HepG2 (cell line): ENCODE results near the gene GRK6. TPM values are rescaled to one million over a fixed set of nuclear protein-coding genes. Genes with fewer than 3 reads are reported as not detected.

ENCODE experiments used
- ATAC-seq: fragments of 200-7000 bp; cut with Tn5 transposase; 3 replicates; pipeline ENCODE4 v1.9.1; 2020; ENCODE audit warnings: mild to moderate bottlenecking, moderate library complexity
- BruUV-seq: library from RNA; stranded (reverse); fragments of 400-500 nt; replicated peaks from 2 replicates; lab custom pipeline; 2021; lab: Mats Ljungman, UMichigan
- CTCF ChIA-PET: fragments of 300-600 bp; formaldehyde crosslinking; extraction: SDS; loops from one replicate; lab custom pipeline; 2021; ENCODE audit warnings: low total read pairs, inconsistent platforms, low intra/inter-chr PET ratio; lab: Yijun Ruan, JAX
- POLR2A ChIA-PET: fragments of 350-600 bp; sonication (Branson Sonifier 250); formaldehyde crosslinking; loops from one replicate; lab custom pipeline; 2020; ENCODE audit warnings: antibody characterized with exemption, inconsistent platforms; lab: Yijun Ruan, JAX
- DNase-seq: peaks from one replicate; pipeline ENCODE4 v3.0.0-alpha.2; 2015; ENCODE audit warnings: low spot score
- FAIRE-seq: peaks from 3 replicates; lab custom pipeline; 2011; peaks lifted over from hg19 to GRCh38; lab: Jason Lieb, UNC
- H2AFZ ChIP-seq: one replicate; pipeline ENCODE4 v1.6.1; 2011; ENCODE audit warnings: low read length, inconsistent platforms
- H3K27ac ChIP-seq: fragments of 300-600 bp; 3 replicates; pipeline ENCODE4 v1.8.0; 2011; ENCODE audit warnings: mixed run types, mild to moderate bottlenecking, mixed read lengths, low read length, inconsistent platforms; ENCODE audit not compliant: insufficient read depth; ENCODE audit errors: extremely low read length
- H3K27me3 ChIP-seq, 2 experiments: fragments of 200-600 bp in 1 of 2; 2 replicates in 1 of 2; 3 replicates in 1 of 2; pipeline versions ENCODE4 v1.6.0 to v1.8.0; 2011; ENCODE audit warnings: low read length in 2 of 2, mild to moderate bottlenecking in 2 of 2, moderate library complexity in 2 of 2, inconsistent platforms in 1 of 2; ENCODE audit not compliant: insufficient read depth in 2 of 2, control insufficient read depth in 1 of 2
- H3K36me3 ChIP-seq, 2 experiments: fragments of 200-600 bp in 1 of 2; replicated peaks in 1 of 2; 2 replicates in 1 of 2; 3 replicates in 1 of 2; pipeline versions ENCODE4 v1.5.1 to v1.8.0; 2011; ENCODE audit warnings: low read length in 2 of 2, inconsistent platforms in 1 of 2; ENCODE audit not compliant: insufficient read depth in 2 of 2, control insufficient read depth in 1 of 2
- H3K4me1 ChIP-seq: 2 replicates; pipeline ENCODE4 v1.5.1; 2012; ENCODE audit warnings: low read length, inconsistent platforms; ENCODE audit not compliant: insufficient read depth
- H3K4me2 ChIP-seq: 2 replicates; pipeline ENCODE4 v1.6.0; 2011; ENCODE audit warnings: low read depth, low read length, inconsistent platforms
- H3K4me3 ChIP-seq, 3 experiments: fragments of 200-600 bp in 1 of 3; sonication (generic), shearing (Covaris generic) in 1 of 3; replicated peaks in 1 of 3; 2 replicates each; pipeline ENCODE4 v1.5.1; 2011 to 2016; ENCODE audit warnings: low read length in 3 of 3, inconsistent platforms in 2 of 3, low read depth in 2 of 3, mild to moderate bottlenecking in 2 of 3, control low read depth in 1 of 3, mixed read lengths in 1 of 3; ENCODE audit not compliant: insufficient read depth in 1 of 3
- H3K79me2 ChIP-seq: one replicate; pipeline ENCODE4 v1.6.1; 2011; ENCODE audit warnings: low read length, inconsistent platforms; ENCODE audit not compliant: insufficient read depth
- H3K9ac ChIP-seq: 2 replicates; pipeline ENCODE4 v1.6.0; 2011; ENCODE audit warnings: mild to moderate bottlenecking, low read depth, low read length, inconsistent platforms; ENCODE audit not compliant: insufficient read depth
- H3K9me3 ChIP-seq: 2 replicates; pipeline ENCODE4 v1.5.1; 2012; ENCODE audit warnings: mild to moderate bottlenecking, low read length
- H4K20me1 ChIP-seq: 2 replicates; pipeline ENCODE4 v1.6.0; 2011; ENCODE audit warnings: inconsistent platforms, mild to moderate bottlenecking, low read length, moderate library complexity; ENCODE audit not compliant: insufficient read depth
- AGO1 ChIP-seq: fragments of 200-400 bp; formaldehyde crosslinking; IDR thresholded peaks from 2 replicates; pipeline ENCODE4 v1.6.1; 2017; ENCODE audit warnings: mild to moderate bottlenecking, low read depth, low read length, moderate library complexity; ENCODE audit not compliant: poor library complexity, severe bottlenecking
- AKAP8 ChIP-seq: sonication (generic); formaldehyde crosslinking; IDR thresholded peaks from 2 replicates; pipeline ENCODE4 v1.5.1; 2020; ENCODE audit warnings: mild to moderate bottlenecking, missing genetic modification reagents
- FOXO4 ChIP-seq: sonication (generic); formaldehyde crosslinking; conservative IDR thresholded peaks from 2 replicates; pipeline ENCODE4 v1.8.1; 2023; ENCODE audit warnings: missing genetic modification reagents
- HHEX ChIP-seq: IDR thresholded peaks from 2 replicates; pipeline ENCODE4 v1.6.1; 2016; ENCODE audit warnings: control low read depth
- JUN ChIP-seq: sonication (generic); formaldehyde crosslinking; IDR thresholded peaks from 2 replicates; pipeline ENCODE4 v1.4.0; 2020; ENCODE audit warnings: mild to moderate bottlenecking, missing genetic modification reagents
- KLF11 ChIP-seq: IDR thresholded peaks from 2 replicates; pipeline ENCODE4 v1.6.1; 2016; ENCODE audit warnings: missing compliant biosample characterization
- POLR2G ChIP-seq: fragments of 200-400 bp; formaldehyde crosslinking; IDR thresholded peaks from 2 replicates; pipeline ENCODE4 v1.6.1; 2018; ENCODE audit warnings: mild to moderate bottlenecking, low read depth, low read length, moderate library complexity
- TCF12 ChIP-seq, 2 experiments: fragments of 450-650 bp in 1 of 2; sonication (generic) in 1 of 2; formaldehyde crosslinking in 1 of 2; IDR thresholded peaks; 2 replicates each; pipeline versions ENCODE4 v1.6.1 to v1.8.0; 2017 to 2022; ENCODE audit warnings: antibody characterized with exemption in 1 of 2, mild to moderate bottlenecking in 1 of 2, missing genetic modification reagents in 1 of 2, moderate library complexity in 1 of 2
- TFE3 ChIP-seq: IDR thresholded peaks from 2 replicates; pipeline ENCODE4 v1.6.1; 2016
- ZNF232 ChIP-seq: sonication (generic); formaldehyde crosslinking; IDR thresholded peaks from 2 replicates; pipeline ENCODE4 v1.4.0; 2020; ENCODE audit warnings: missing genetic modification reagents, borderline replicate concordance
- ZNF839 ChIP-seq: sonication (generic); formaldehyde crosslinking; IDR thresholded peaks from 2 replicates; pipeline ENCODE4 v1.4.0; 2020; ENCODE audit warnings: missing genetic modification reagents, mild to moderate bottlenecking, borderline replicate concordance
- ZNF879 ChIP-seq: sonication (generic); formaldehyde crosslinking; IDR thresholded peaks from 2 replicates; pipeline ENCODE4 v1.8.1; 2023; ENCODE audit warnings: missing genetic modification reagents
- WGBS: methylation state at CpG from one replicate; pipeline ENCODE4 v1.1.6; 2017; ENCODE audit warnings: low lambda C conversion rate; 5-methylcytosine and 5-hydroxymethylcytosine counted together
- in situ Hi-C: cut with HindIII; loops from 2 replicates; pipeline ENCODE4 v1.10.0; 2017; ENCODE audit warnings: low pct_unique_long_range_greater_than_20kb; ENCODE audit not compliant: extremely low pct_ligation_motif_present
- intact Hi-C: fragments of 100-400 bp; cut with micrococcal nuclease; formaldehyde crosslinking; loops from one replicate; pipeline ENCODE4 v1.10.0; 2022; ENCODE audit not compliant: unreplicated experiment
- polyA plus RNA-seq, 8 experiments: library from polyadenylated mRNA; depleted of rRNA in 3 of 8; stranded (reverse) in 7 of 8; unstranded in 1 of 8; fragments of >200 nt; fragmentation: Illumina TruSeq in 4 of 8; extraction: Trizol in 4 of 8; gene quantifications; 2 replicates each; pipeline versions ENCODE4 v1.2.1 to v1.2.3, GENCODE V29; 2011 to 2016; ENCODE audit warnings: low read depth in 4 of 8, missing spikeins in 1 of 8, mixed read lengths in 1 of 8; ENCODE audit not compliant: insufficient read depth in 1 of 8
- total RNA-seq, 5 experiments: library from RNA; depleted of rRNA; stranded (reverse); fragments of >200 nt; fragmentation: Illumina TruSeq; extraction: Trizol; gene quantifications; 2 replicates each; pipeline ENCODE4 v1.2.3, GENCODE V29; 2016; ENCODE audit warnings: low read depth in 1 of 5

GRK6 gene
- total and polyA plus RNA-seq, 2 of the 13 experiments (the other 11 are each of a cell fraction or from before 2014, with no cell fraction given): 13.2 to 19.9 TPM

- no peak for ATAC-seq
- 93% methylated on average over 10 of the region's 18 CpGs for WGBS
- Histone ChIP-seq H3K4me2 (no peak overlapping the region), H3K36me3 (peaks cover 0 to 3% of the 10 kb centered on the region in 2 experiments; a peak in 1 of 5 replicates), H2AFZ (no peak overlapping the region), H3K27ac (no peak overlapping the region), H3K79me2 (peaks cover 5% of the 10 kb centered on the region), H3K4me3 (no peak overlapping the region), H3K4me1 (peaks cover 66% of the 10 kb centered on the region), H3K9ac (no peak overlapping the region), H3K27me3 (no peaks in the 10 kb centered on the region), H4K20me1 (peaks cover 2% of the 10 kb centered on the region; the same call in 1 of the 2 replicates), H3K9me3 (no peaks in the 10 kb centered on the region)
- TF ChIP-seq KLF11 (CRISPR knock-in tag) (no peak), HHEX (CRISPR knock-in tag) (no peak), ZNF879 (CRISPR knock-in tag) (no peak), FOXO4 (no peak), AGO1 (peak; percentile 56), ZNF839 (CRISPR knock-in tag) (no peak), POLR2G (peak; percentile 26), TFE3 (no peak), JUN (no peak), TCF12 (IDR thresholded peaks at IDR 0.05) (no peak), TCF12 (CRISPR knock-in tag; IDR thresholded peaks at IDR 0.05) (no peak), ZNF232 (CRISPR knock-in tag) (no peak), AKAP8 (CRISPR knock-in tag) (peak; percentile 74; the same call in 1 of the 2 replicates)
- no TSS peak for BruUV-seq
- intact Hi-C loops (loop anchor here (5.0 kb wide), 1 partner anchor 122 kb away; no protein-coding TSS in a partner anchor), in situ Hi-C loops (loop anchor here (5.0 to 25.0 kb wide), 2 partner anchors 137 to 337 kb away; partner anchors contain the start of gene MXD3)
- ChIA-PET POLR2A (interaction anchor here (2.0 to 4.2 kb wide), 2 partner anchors 45 to 71 kb away, joined by 6 to 19 read pairs; no protein-coding TSS in a partner anchor), CTCF (no interaction called here)
- DNase-seq: no peak
- no peak for FAIRE-seq
Measured at GRCh38 chr5:177449140-177450061, 22.9 kb downstream of the GRK6 start.
